PFSK-1 (cell line): ENCODE results near the gene ADCYAP1R1.

ENCODE experiments used
- POLR2AphosphoS5 ChIP-seq: IDR thresholded peaks from 2 replicates; pipeline ENCODE4 v1.6.1; 2012; ENCODE audit warnings: low read depth, mild to moderate bottlenecking, control low read depth, low read length, moderate library complexity
- SIN3A ChIP-seq: IDR thresholded peaks from 2 replicates; pipeline ENCODE4 v1.6.1; 2012; ENCODE audit warnings: mild to moderate bottlenecking, low read length, moderate library complexity, borderline replicate concordance; ENCODE audit not compliant: insufficient read depth

DNA sequence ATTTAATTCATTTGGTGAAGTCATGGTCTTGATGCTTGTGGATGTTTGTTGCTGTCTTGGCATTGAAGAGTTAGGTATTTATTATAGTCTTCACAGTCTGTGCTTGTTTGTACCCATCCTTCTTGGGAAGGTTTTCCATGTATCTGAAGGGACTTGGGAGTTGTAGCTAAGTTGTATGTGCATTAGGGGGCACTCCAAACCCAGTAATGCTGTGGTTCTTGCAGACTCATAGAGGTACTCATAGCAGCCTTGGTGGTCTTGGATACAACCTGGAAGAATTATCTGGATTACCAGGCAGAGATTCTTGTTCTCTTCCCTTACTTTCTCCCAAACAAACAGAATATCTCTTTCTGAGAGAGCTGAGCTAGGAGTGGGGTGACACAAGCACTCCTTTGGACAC lies 93.2 kb downstream of the ADCYAP1R1 start:
- no peak for TF ChIP-seq POLR2AphosphoS5
- TF ChIP-seq SIN3A: no peak
